HCT116 (cell line): ENCODE measurements around the gene CTIF. TPM values are rescaled to one million over a fixed set of nuclear protein-coding genes. Genes with fewer than 3 reads are reported as not detected.

Source experiments
- ATAC-seq: fragments of 200-7000 bp; cut with Tn5 transposase; 2 replicates; pipeline ENCODE4 v1.9.1; 2020; ENCODE audit warnings: mild to moderate bottlenecking, moderate library complexity
- BruUV-seq: library from RNA; stranded (reverse); fragments of 400-500 nt; replicated peaks from 2 replicates; lab custom pipeline; 2021; lab: Mats Ljungman, UMichigan
- CTCF ChIA-PET: fragments of 300-600 bp; sonication (Branson Sonifier 250); formaldehyde crosslinking; loops from one replicate; lab custom pipeline; 2021; ENCODE audit warnings: antibody characterized with exemption; lab: Charles Lee
- POLR2A ChIA-PET: fragments of 300-600, 350-600 bp; sonication (Branson Sonifier 250); formaldehyde crosslinking; loops from one replicate; lab custom pipeline; 2021; ENCODE audit warnings: antibody characterized with exemption; lab: Charles Lee
- RAD21 ChIA-PET, 2 experiments: fragments of 300-600 bp; sonication (Branson Sonifier 250); formaldehyde crosslinking; loops; one replicate each; lab custom pipeline; 2023; ENCODE audit warnings: low total read pairs in 2 of 2; ENCODE audit not compliant: uncharacterized antibody in 2 of 2, unreplicated experiment in 2 of 2, low non-redundant PET in 1 of 2; lab: Charles Lee
- DNase-seq: peaks from one replicate; pipeline ENCODE4 v3.0.0-alpha.2; 2010; ENCODE audit warnings: low read depth, low spot score
- H2AFZ ChIP-seq: fragments of 200-600 bp; shearing (Covaris generic), sonication (generic); 2 replicates; pipeline ENCODE4 v1.6.1; 2017; ENCODE audit warnings: low read depth, mixed run types, mixed read lengths, antibody characterized with exemption, low read length; ENCODE audit not compliant: poor library complexity, severe bottlenecking
- H3K27ac ChIP-seq: 2 replicates; pipeline ENCODE4 v1.5.1; 2012; ENCODE audit warnings: low read depth, low read length
- H3K27me3 ChIP-seq: fragments of 200-600 bp; sonication (generic); 2 replicates; pipeline ENCODE4 v1.6.1; 2016; ENCODE audit warnings: mixed run types, low read length, mixed read lengths; ENCODE audit not compliant: insufficient read depth
- H3K36me3 ChIP-seq, 2 experiments: fragments of 200-500 bp in 1 of 2; fragments of 200-600 bp in 1 of 2; sonication (Bioruptor generic) in 1 of 2; sonication (generic) in 1 of 2; 2 replicates each; pipeline versions ENCODE4 v1.5.1 to v1.6.1; 2014 to 2016; ENCODE audit warnings: low read length in 2 of 2, inconsistent platforms in 1 of 2, mixed read lengths in 1 of 2, mixed run types in 1 of 2; ENCODE audit not compliant: insufficient read depth in 2 of 2, control insufficient read depth in 1 of 2
- H3K4me1 ChIP-seq, 2 experiments: fragments of 200-600 bp in 1 of 2; sonication (generic) in 1 of 2; 2 replicates each; pipeline versions ENCODE4 v1.5.1 to v1.6.1; 2012 to 2017; ENCODE audit warnings: low read length in 2 of 2, inconsistent platforms in 1 of 2, mild to moderate bottlenecking in 1 of 2, mixed read lengths in 1 of 2, mixed run types in 1 of 2, moderate library complexity in 1 of 2; ENCODE audit not compliant: insufficient read depth in 2 of 2, control insufficient read depth in 1 of 2
- H3K4me2 ChIP-seq: fragments of 200-600 bp; sonication (generic); 2 replicates; pipeline ENCODE4 v1.6.1; 2017; ENCODE audit warnings: mixed run types, low read length, mixed read lengths
- H3K4me3 ChIP-seq, 2 experiments: fragments of 200-600 bp in 1 of 2; sonication (generic) in 1 of 2; replicated peaks in 1 of 2; 2 replicates each; pipeline ENCODE4 v1.5.1; 2011 to 2016; ENCODE audit warnings: low read length in 2 of 2, control low read depth in 1 of 2, low read depth in 1 of 2, mild to moderate bottlenecking in 1 of 2, mixed read lengths in 1 of 2, mixed run types in 1 of 2
- H3K79me2 ChIP-seq: fragments of 200-600 bp; sonication (generic); 2 replicates; pipeline ENCODE4 v1.6.1; 2017; ENCODE audit warnings: mild to moderate bottlenecking, mixed run types, low read length, moderate library complexity, mixed read lengths; ENCODE audit not compliant: insufficient read depth
- H3K9ac ChIP-seq: fragments of 200-600 bp; sonication (generic); 2 replicates; pipeline ENCODE4 v1.6.1; 2016; ENCODE audit warnings: low read length, mixed read lengths
- H3K9me2 ChIP-seq: fragments of 200-600 bp; sonication (generic), shearing (Covaris generic); 2 replicates; pipeline ENCODE4 v1.6.1; 2017; ENCODE audit warnings: mixed run types, mild to moderate bottlenecking, moderate library complexity; ENCODE audit not compliant: insufficient read depth
- H3K9me3 ChIP-seq, 2 experiments: fragments of 200-500 bp in 1 of 2; fragments of 200-600 bp in 1 of 2; sonication (Bioruptor generic) in 1 of 2; sonication (generic) in 1 of 2; 2 replicates each; pipeline ENCODE4 v1.6.1; 2014 to 2017; ENCODE audit warnings: low read length in 2 of 2, mixed read lengths in 2 of 2, inconsistent platforms in 1 of 2, low read depth in 1 of 2, mild to moderate bottlenecking in 1 of 2, mixed run types in 1 of 2, moderate library complexity in 1 of 2; ENCODE audit not compliant: control insufficient read depth in 1 of 2, insufficient read depth in 1 of 2
- H4K20me1 ChIP-seq: fragments of 200-600 bp; sonication (generic), shearing (Covaris generic); 2 replicates; pipeline ENCODE4 v1.6.1; 2017; ENCODE audit warnings: mixed run types, mild to moderate bottlenecking, moderate library complexity; ENCODE audit not compliant: insufficient read depth
- EZH2phosphoT487 ChIP-seq: fragments of 200-600 bp; IDR thresholded peaks from 2 replicates; pipeline ENCODE4 v1.6.1; 2018; ENCODE audit warnings: antibody characterized with exemption, borderline replicate concordance
- POLR2AphosphoS5 ChIP-seq: IDR thresholded peaks from 2 replicates; pipeline ENCODE4 v1.6.1; 2011; ENCODE audit warnings: mild to moderate bottlenecking, low read depth, low read length, moderate library complexity
- RAD21 ChIP-seq: IDR thresholded peaks from 2 replicates; pipeline ENCODE4 v1.6.1; 2012; ENCODE audit warnings: low read depth, mild to moderate bottlenecking
- intact Hi-C: fragments of 100-400 bp; cut with micrococcal nuclease; formaldehyde crosslinking; loops from 2 replicates; pipeline ENCODE4 v1.10.0; 2022
- total RNA-seq: library from RNA; stranded (reverse); gene quantifications from one replicate; pipeline ENCODE4 v1.2.1, GENCODE V29; 2021; ENCODE audit not compliant: unreplicated experiment
- TF ChIP-seq, protein P1 (sequence below), 3 experiments: fragments of 200-600 bp in 1 of 3; sonication (generic) in 1 of 3; IDR thresholded peaks in 2 of 3; conservative IDR thresholded peaks in 1 of 3; 2 replicates each; pipeline ENCODE4 v1.5.1; 2012 to 2017; ENCODE audit warnings: low read depth in 2 of 3, low read length in 2 of 3, antibody characterized with exemption in 1 of 3, borderline replicate concordance in 1 of 3, control low read depth in 1 of 3, mild to moderate bottlenecking in 1 of 3, mixed read lengths in 1 of 3, mixed run types in 1 of 3, moderate library complexity in 1 of 3; ENCODE audit not compliant: insufficient read depth in 1 of 3

Gene CTIF
- total RNA-seq, 1 experiment from 2014 or later = 19.7 TPM

DNA sequence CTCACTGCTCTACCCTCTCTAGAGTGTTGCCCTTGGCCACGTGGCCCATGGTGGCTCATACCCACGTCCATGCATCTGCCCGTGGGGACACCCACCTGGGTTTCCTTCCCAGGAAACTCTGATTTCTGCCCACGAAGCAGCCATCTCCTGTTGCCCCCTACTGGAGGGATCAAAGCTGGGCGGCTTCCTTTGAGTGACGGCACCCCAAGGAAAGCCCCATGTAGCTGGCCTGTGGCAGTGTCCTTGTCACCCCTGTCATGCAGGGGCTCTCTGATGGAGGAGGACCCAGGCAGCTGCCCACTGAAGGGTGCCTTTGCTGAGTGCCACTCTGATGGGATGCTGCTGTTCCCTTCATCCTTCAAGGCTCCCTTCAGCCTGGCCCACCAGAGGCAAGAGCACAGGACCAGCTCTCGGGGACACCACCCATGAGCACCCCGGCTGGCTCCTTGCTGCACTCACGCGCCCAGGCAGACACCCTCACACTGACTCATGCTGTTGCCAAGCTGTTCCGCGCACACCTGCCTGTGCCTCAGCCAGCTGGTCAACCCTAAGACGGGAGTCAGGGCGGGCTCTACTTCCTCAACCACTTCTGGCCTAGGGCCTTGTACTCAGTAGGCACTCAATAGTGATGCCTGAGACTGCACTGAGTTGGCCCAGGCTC lies 101.1 kb downstream of the CTIF start:
- ChIA-PET CTCF (interaction anchor here (0.8 to 0.9 kb wide), 3 partner anchors 9 to 164 kb away, joined by 3 to 6 read pairs (median 5); no protein-coding TSS in a partner anchor), POLR2A (no interaction called here), RAD21 (no interaction called here)
- H3K79me2 ChIP-seq = no peaks in the 10 kb centered on the region
- intact Hi-C loops = loop anchor here (10.0 kb wide), 1 partner anchor 165 kb away; no protein-coding TSS in a partner anchor
- H3K27ac ChIP-seq = no peak overlapping the region
- no TSS peak for BruUV-seq
- H3K9me2 ChIP-seq = no peaks in the 10 kb centered on the region
- H2AFZ ChIP-seq = no peak overlapping the region
- ATAC-seq (peak; percentile 77), DNase-seq (no peak)
- H3K27me3 ChIP-seq = no peaks in the 10 kb centered on the region
- no peaks in the 10 kb centered on the region for H4K20me1 ChIP-seq
- no peaks in the 10 kb centered on the region; a peak in 1 of 4 replicates for H3K36me3 ChIP-seq
- TF ChIP-seq, protein P1, sequence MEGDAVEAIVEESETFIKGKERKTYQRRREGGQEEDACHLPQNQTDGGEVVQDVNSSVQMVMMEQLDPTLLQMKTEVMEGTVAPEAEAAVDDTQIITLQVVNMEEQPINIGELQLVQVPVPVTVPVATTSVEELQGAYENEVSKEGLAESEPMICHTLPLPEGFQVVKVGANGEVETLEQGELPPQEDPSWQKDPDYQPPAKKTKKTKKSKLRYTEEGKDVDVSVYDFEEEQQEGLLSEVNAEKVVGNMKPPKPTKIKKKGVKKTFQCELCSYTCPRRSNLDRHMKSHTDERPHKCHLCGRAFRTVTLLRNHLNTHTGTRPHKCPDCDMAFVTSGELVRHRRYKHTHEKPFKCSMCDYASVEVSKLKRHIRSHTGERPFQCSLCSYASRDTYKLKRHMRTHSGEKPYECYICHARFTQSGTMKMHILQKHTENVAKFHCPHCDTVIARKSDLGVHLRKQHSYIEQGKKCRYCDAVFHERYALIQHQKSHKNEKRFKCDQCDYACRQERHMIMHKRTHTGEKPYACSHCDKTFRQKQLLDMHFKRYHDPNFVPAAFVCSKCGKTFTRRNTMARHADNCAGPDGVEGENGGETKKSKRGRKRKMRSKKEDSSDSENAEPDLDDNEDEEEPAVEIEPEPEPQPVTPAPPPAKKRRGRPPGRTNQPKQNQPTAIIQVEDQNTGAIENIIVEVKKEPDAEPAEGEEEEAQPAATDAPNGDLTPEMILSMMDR (IDR thresholded peaks at IDR 0.05 in 2 of 3, conservative IDR thresholded peaks at IDR 0.05 in 1 of 3; ENCODE audit: borderline replicate concordance in 1 of 3, insufficient read depth in 1 of 3, low read depth in 2 of 3, low read length in 2 of 3) = peak; percentile 39 to 65 (median 54); a peak in 5 of 6 replicates
- no peak for TF ChIP-seq POLR2AphosphoS5
- TF ChIP-seq RAD21 = peak; percentile 49
- TF ChIP-seq, all 23 proteins: peak for 2
- Histone ChIP-seq H3K4me1 (no peaks in the 10 kb centered on the region), H3K9ac (no peak overlapping the region), H3K4me2 (no peak overlapping the region), H3K4me3 (no peak overlapping the region), H3K9me3 (peaks cover 0 to 8% of the 10 kb centered on the region in 2 experiments; a peak in 1 of 4 replicates)

DNA sequence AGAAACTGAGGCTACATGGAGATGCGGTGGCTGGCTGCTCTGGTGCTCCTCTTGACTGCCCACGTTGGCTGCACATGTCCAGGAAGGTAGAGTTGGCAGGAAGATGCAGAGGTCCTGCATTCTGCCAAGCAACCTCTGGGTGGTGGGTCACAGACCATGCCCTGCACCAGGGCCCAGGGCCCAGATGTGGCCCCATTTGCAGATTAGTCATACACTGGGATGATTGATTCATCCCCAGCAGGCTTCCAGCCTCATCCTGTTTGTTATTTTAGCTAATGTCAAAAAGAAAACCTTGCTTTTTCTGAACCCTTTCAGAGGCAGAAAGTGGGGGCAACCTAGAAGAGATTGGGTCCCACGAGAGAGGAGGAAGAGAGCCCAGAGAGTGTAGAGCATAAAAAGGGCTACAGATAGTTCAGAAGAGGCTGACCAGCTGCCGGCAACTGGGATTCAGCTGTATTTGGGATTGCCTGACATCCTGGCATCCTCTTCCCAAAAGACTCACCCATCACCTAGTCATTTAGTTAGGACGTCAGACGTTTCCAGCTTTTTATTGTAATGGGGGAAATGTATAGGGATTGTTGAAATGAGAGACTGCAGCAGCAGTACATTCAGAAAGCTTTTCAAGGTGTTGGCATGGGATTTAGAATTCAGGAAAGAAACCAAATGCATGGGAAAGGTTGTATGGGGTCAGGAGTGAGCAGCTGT lies 101.9 kb downstream of the CTIF start:
- no TSS peak for BruUV-seq
- no peaks in the 10 kb centered on the region; a peak in 1 of 4 replicates for H3K36me3 ChIP-seq
- CTCF ChIA-PET = no interaction called here

More for the DNA sequence above, 101.9 kb downstream of the CTIF start:
- no peak for TF ChIP-seq EZH2phosphoT487
- no peak for TF ChIP-seq POLR2AphosphoS5
- TF ChIP-seq, all 23 proteins: peak for 0
- intact Hi-C loops = no loop called here
- ChIA-PET RAD21 (no interaction called here), POLR2A (no interaction called here)
- Histone ChIP-seq H2AFZ (no peak overlapping the region), H3K27me3 (no peaks in the 10 kb centered on the region), H3K4me3 (no peak overlapping the region), H3K27ac (no peak overlapping the region), H3K4me1 (no peaks in the 10 kb centered on the region), H3K9me2 (no peaks in the 10 kb centered on the region), H3K9me3 (peaks cover 0 to 8% of the 10 kb centered on the region in 2 experiments; a peak in 1 of 4 replicates), H4K20me1 (no peaks in the 10 kb centered on the region), H3K4me2 (no peak overlapping the region), H3K9ac (no peak overlapping the region), H3K79me2 (no peaks in the 10 kb centered on the region)
- ATAC-seq (no peak), DNase-seq (no peak)
